HEK293 (cell line): ENCODE results near the gene LMBRD2.

ENCODE experiments used
- CTCF ChIA-PET: fragments of 350-600 bp; formaldehyde crosslinking; extraction: SDS; loops from one replicate; lab custom pipeline; 2021; ENCODE audit warnings: antibody characterized with exemption; lab: Yijun Ruan, JAX
- POLR2A ChIA-PET: fragments of 300-600 bp; formaldehyde crosslinking; extraction: SDS; loops from one replicate; lab custom pipeline; 2020; ENCODE audit warnings: antibody characterized with exemption, inconsistent platforms; lab: Yijun Ruan, JAX
- H3K27ac ChIP-seq: fragments of 200-500 bp; sonication (Bioruptor generic); 2 replicates; pipeline ENCODE4 v1.5.1; 2014; ENCODE audit warnings: low read depth, low read length, control low read depth, inconsistent platforms; ENCODE audit errors: extremely low read depth
- H3K36me3 ChIP-seq, 2 experiments: fragments of 200-500 bp in 1 of 2; sonication (Bioruptor generic) in 1 of 2; 1 replicate in 1 of 2; 2 replicates in 1 of 2; pipeline ENCODE4 v1.5.1; 2014 to 2017; ENCODE audit warnings: inconsistent platforms in 2 of 2, low read length in 2 of 2; ENCODE audit not compliant: control insufficient read depth in 2 of 2, insufficient read depth in 1 of 2
- H3K4me1 ChIP-seq: fragments of 200-500 bp; sonication (Bioruptor generic); 2 replicates; pipeline ENCODE4 v1.5.1; 2014; ENCODE audit warnings: mild to moderate bottlenecking, low read length, inconsistent platforms; ENCODE audit not compliant: control insufficient read depth, insufficient read depth
- H3K4me3 ChIP-seq: 2 replicates; pipeline ENCODE4 v1.5.1; 2011; ENCODE audit warnings: low read depth, mild to moderate bottlenecking, control low read depth, low read length, moderate library complexity
- H3K9me3 ChIP-seq: fragments of 200-500 bp; sonication (Bioruptor generic); 2 replicates; pipeline ENCODE4 v1.5.1; 2014; ENCODE audit warnings: low read depth, low read length, inconsistent platforms; ENCODE audit not compliant: control insufficient read depth, insufficient read depth
- GLIS1 ChIP-seq: fragments of 450-650 bp; formaldehyde crosslinking; IDR thresholded peaks from 2 replicates; pipeline ENCODE4 v1.5.1; 2016; ENCODE audit warnings: missing biosample characterization, missing genetic modification characterization
- SCRT2 ChIP-seq: fragments of 450-650 bp; formaldehyde crosslinking; IDR thresholded peaks from 2 replicates; pipeline ENCODE4 v1.5.1; 2016; ENCODE audit warnings: missing biosample characterization, missing genetic modification characterization
- SETDB1 ChIP-seq: IDR thresholded peaks from one replicate; pipeline ENCODE4 v1.6.1; 2017; ENCODE audit warnings: mild to moderate bottlenecking, low read length, moderate library complexity, mixed read lengths; ENCODE audit not compliant: insufficient read length
- ZBTB20 ChIP-seq: fragments of 450-650 bp; formaldehyde crosslinking; IDR thresholded peaks from 2 replicates; pipeline ENCODE4 v1.5.1; 2016; ENCODE audit warnings: missing biosample characterization, missing genetic modification characterization
- ZBTB48 ChIP-seq: fragments of 450-650 bp; formaldehyde crosslinking; IDR thresholded peaks from 2 replicates; pipeline ENCODE4 v1.5.1; 2016; ENCODE audit warnings: missing biosample characterization, missing genetic modification characterization
- ZEB2 ChIP-seq: fragments of 450-650 bp; formaldehyde crosslinking; IDR thresholded peaks from 2 replicates; pipeline ENCODE4 v1.5.1; 2016; ENCODE audit warnings: missing biosample characterization, missing genetic modification characterization
- ZFHX2 ChIP-seq: fragments of 450-650 bp; formaldehyde crosslinking; conservative IDR thresholded peaks from 2 replicates; pipeline ENCODE4 v1.5.1; 2016; ENCODE audit warnings: missing biosample characterization, missing genetic modification characterization
- ZNF112 ChIP-seq: fragments of 450-650 bp; formaldehyde crosslinking; IDR thresholded peaks from 2 replicates; pipeline ENCODE4 v1.5.0; 2017; ENCODE audit warnings: missing biosample characterization, missing genetic modification characterization
- ZNF175 ChIP-seq: fragments of 450-650 bp; formaldehyde crosslinking; IDR thresholded peaks from 2 replicates; pipeline ENCODE4 v1.5.1; 2016; ENCODE audit warnings: missing biosample characterization, missing genetic modification characterization
- ZNF302 ChIP-seq: fragments of 450-650 bp; formaldehyde crosslinking; IDR thresholded peaks from 2 replicates; pipeline ENCODE4 v1.5.1; 2016; ENCODE audit warnings: missing biosample characterization, missing genetic modification characterization, low read depth
- ZNF48 ChIP-seq: fragments of 450-650 bp; formaldehyde crosslinking; IDR thresholded peaks from 2 replicates; pipeline ENCODE4 v1.5.1; 2016; ENCODE audit warnings: missing biosample characterization, missing genetic modification characterization
- ZNF558 ChIP-seq: fragments of 450-650 bp; formaldehyde crosslinking; IDR thresholded peaks from 2 replicates; pipeline ENCODE4 v1.5.1; 2016; ENCODE audit warnings: missing biosample characterization, missing genetic modification characterization
- ZNF621 ChIP-seq: fragments of 450-650 bp; formaldehyde crosslinking; IDR thresholded peaks from 2 replicates; pipeline ENCODE4 v1.5.1; 2017; ENCODE audit warnings: missing biosample characterization, missing genetic modification characterization
- ZNF677 ChIP-seq: fragments of 450-650 bp; IDR thresholded peaks from 2 replicates; pipeline ENCODE4 v1.5.0; 2018; ENCODE audit warnings: missing biosample characterization, mild to moderate bottlenecking, missing genetic modification characterization, moderate library complexity
- ZNF707 ChIP-seq: fragments of 450-650 bp; formaldehyde crosslinking; IDR thresholded peaks from 2 replicates; pipeline ENCODE4 v1.5.1; 2016; ENCODE audit warnings: missing biosample characterization, missing genetic modification characterization
- TF ChIP-seq, protein P1 (sequence below): fragments of 450-650 bp; formaldehyde crosslinking; IDR thresholded peaks from 2 replicates; pipeline ENCODE4 v1.5.1; 2016; ENCODE audit warnings: missing biosample characterization, missing genetic modification characterization, low read depth
- TF ChIP-seq, protein P2 (sequence below): fragments of 450-650 bp; formaldehyde crosslinking; IDR thresholded peaks from 2 replicates; pipeline ENCODE4 v1.5.1; 2016; ENCODE audit warnings: missing biosample characterization, missing genetic modification characterization
- TF ChIP-seq, protein P3 (sequence below): fragments of 450-650 bp; formaldehyde crosslinking; IDR thresholded peaks from 2 replicates; pipeline ENCODE4 v1.5.0; 2017; ENCODE audit warnings: missing biosample characterization, missing genetic modification characterization, borderline replicate concordance

The LMBRD2 gene

DNA sequence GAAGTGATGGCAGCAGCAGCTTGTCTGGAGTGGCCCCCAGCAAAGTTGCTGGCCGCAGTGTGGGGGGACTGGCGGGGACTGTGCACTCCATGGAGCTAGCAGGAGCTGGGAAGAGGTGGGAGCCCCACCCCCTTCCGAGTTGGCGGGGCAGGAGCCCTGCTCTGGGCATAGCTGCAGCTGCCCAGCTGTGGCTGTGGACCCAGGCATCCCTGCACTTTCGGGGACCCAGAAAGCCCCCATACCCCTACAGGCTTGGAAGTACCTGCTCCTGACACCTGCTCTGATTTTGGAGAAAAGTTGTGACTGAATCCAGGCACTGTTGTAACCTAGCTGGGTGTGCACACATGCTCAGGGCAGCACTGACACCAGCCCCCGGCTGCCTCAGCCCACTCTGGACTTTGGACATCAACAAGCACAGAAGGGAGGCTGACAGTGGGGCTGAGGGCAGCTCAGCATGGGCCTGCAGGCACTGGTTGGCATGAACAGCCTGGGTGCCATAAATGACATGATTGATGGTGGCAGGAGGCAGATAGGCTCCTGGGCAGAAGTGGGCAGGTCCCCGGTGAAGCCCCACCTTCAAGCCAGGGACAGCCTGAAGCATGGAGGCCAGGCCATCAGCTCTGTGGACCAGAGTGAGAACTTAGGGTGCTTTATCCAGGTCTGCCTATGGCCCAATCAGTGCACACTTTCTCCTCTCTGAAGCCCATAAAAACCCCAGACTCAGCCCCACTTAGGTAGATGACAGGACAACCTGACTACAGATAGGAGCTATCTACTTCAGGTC is 12.6 kb downstream of the LMBRD2 start:
- Histone ChIP-seq H3K36me3 (peaks cover 13 to 36% of the 10 kb centered on the region in 2 experiments), H3K4me3 (no peak overlapping the region), H3K4me1 (no peaks in the 10 kb centered on the region), H3K27ac (no peak overlapping the region), H3K9me3 (no peaks in the 10 kb centered on the region)
- TF ChIP-seq ZNF112 (tag by site-specific recombination), result no peak
- peak; percentile 16 for TF ChIP-seq SETDB1
- POLR2A ChIA-PET, result interaction anchor here (2.3 kb wide), 1 partner anchor 12 kb away, joined by 19 read pairs; the partner anchor contains the start of genes LMBRD2 and SKP2
- CTCF ChIA-PET, result interaction anchor here (0.6 kb wide), 1 partner anchor 1033 kb away, joined by 3 read pairs; no protein-coding TSS in a partner anchor

DNA sequence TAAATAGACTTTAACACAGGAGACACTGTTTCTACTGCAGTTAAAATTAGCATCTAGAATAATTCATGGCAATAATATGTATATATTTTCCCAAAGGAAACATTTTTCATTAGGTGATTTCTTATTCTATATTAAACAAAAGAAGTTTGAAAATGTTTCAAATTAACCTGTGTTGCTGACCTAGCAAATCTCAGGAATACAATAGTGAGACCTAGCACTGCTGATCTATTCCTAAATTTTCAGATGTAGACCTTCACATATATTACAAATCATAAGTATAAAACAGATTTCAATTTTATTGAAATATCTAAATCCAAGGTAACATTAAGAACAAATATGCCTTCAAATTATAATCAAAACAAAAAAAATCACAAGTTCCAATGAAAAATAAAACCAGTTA is 15.1 kb downstream of the LMBRD2 start:
- no peak overlapping the region for H3K27ac ChIP-seq
- no peaks in the 10 kb centered on the region for H3K9me3 ChIP-seq
- H3K36me3 ChIP-seq, result peaks cover 4 to 23% of the 10 kb centered on the region in 2 experiments; a peak in 2 of 3 replicates
- ChIA-PET CTCF (no interaction called here), POLR2A (no interaction called here)
- H3K4me3 ChIP-seq, result no peak overlapping the region
- TF ChIP-seq ZBTB48 (tag by site-specific recombination) (no peak), ZBTB20 (tag by site-specific recombination) (no peak), GLIS1 (tag by site-specific recombination) (no peak)
- no peaks in the 10 kb centered on the region for H3K4me1 ChIP-seq

DNA sequence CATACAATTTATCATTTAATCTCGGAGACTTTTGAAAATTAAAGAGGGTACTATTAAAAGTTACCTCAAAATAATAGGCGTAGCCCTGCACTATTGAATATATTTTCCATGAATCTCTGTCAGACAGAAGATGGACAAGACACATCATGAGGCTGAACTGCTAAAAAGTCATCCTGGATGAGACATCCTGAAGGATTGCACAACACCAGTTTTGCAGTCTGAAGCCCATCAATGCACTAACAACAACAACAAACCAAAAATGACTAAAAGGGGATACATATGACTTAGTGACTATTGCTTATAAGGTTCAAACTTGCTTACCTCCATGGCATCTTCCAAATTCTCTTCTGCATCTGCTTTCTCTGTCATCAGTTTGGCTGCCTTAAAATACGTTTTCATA is 15.7 kb downstream of the LMBRD2 start:
- CTCF ChIA-PET, result no interaction called here
- no peaks in the 10 kb centered on the region for H3K4me1 ChIP-seq
- H3K27ac ChIP-seq, result no peak overlapping the region
- H3K36me3 ChIP-seq, result peaks cover 0 to 21% of the 10 kb centered on the region in 2 experiments; a peak in 2 of 3 replicates
- POLR2A ChIA-PET, result no interaction called here
- no peak overlapping the region for H3K4me3 ChIP-seq
- no peaks in the 10 kb centered on the region for H3K9me3 ChIP-seq
- TF ChIP-seq ZNF621 (no peak), ZNF677 (tag by site-specific recombination) (no peak), ZNF48 (tag by site-specific recombination) (no peak), ZNF302 (tag by site-specific recombination) (no peak), ZEB2 (tag by site-specific recombination) (no peak), ZNF175 (no peak), ZNF558 (tag by site-specific recombination) (no peak), SCRT2 (no peak), ZNF707 (tag by site-specific recombination) (no peak), ZFHX2 (tag by site-specific recombination) (no peak)
- TF ChIP-seq, protein P1, sequence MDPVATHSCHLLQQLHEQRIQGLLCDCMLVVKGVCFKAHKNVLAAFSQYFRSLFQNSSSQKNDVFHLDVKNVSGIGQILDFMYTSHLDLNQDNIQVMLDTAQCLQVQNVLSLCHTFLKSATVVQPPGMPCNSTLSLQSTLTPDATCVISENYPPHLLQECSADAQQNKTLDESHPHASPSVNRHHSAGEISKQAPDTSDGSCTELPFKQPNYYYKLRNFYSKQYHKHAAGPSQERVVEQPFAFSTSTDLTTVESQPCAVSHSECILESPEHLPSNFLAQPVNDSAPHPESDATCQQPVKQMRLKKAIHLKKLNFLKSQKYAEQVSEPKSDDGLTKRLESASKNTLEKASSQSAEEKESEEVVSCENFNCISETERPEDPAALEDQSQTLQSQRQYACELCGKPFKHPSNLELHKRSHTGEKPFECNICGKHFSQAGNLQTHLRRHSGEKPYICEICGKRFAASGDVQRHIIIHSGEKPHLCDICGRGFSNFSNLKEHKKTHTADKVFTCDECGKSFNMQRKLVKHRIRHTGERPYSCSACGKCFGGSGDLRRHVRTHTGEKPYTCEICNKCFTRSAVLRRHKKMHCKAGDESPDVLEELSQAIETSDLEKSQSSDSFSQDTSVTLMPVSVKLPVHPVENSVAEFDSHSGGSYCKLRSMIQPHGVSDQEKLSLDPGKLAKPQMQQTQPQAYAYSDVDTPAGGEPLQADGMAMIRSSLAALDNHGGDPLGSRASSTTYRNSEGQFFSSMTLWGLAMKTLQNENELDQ (tag by site-specific recombination), result no peak
- TF ChIP-seq, protein P2, sequence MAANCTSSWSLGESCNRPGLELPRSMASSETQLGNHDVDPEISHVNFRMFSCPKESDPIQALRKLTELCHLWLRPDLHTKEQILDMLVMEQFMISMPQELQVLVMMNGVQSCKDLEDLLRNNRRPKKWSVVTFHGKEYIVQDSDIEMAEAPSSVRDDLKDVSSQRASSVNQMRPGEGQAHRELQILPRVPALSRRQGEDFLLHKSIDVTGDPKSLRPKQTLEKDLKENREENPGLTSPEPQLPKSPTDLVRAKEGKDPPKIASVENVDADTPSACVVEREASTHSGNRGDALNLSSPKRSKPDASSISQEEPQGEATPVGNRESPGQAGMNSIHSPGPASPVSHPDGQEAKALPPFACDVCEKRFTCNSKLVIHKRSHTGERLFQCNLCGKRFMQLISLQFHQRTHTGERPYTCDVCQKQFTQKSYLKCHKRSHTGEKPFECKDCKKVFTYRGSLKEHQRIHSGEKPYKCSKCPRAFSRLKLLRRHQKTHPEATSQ (tag by site-specific recombination), result no peak
- TF ChIP-seq, protein P3, sequence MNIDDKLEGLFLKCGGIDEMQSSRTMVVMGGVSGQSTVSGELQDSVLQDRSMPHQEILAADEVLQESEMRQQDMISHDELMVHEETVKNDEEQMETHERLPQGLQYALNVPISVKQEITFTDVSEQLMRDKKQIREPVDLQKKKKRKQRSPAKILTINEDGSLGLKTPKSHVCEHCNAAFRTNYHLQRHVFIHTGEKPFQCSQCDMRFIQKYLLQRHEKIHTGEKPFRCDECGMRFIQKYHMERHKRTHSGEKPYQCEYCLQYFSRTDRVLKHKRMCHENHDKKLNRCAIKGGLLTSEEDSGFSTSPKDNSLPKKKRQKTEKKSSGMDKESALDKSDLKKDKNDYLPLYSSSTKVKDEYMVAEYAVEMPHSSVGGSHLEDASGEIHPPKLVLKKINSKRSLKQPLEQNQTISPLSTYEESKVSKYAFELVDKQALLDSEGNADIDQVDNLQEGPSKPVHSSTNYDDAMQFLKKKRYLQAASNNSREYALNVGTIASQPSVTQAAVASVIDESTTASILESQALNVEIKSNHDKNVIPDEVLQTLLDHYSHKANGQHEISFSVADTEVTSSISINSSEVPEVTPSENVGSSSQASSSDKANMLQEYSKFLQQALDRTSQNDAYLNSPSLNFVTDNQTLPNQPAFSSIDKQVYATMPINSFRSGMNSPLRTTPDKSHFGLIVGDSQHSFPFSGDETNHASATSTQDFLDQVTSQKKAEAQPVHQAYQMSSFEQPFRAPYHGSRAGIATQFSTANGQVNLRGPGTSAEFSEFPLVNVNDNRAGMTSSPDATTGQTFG (tag by site-specific recombination), result no peak
